ENCODE measurements around the gene GTF2IRD1. TPM values are rescaled to one million over a fixed set of nuclear protein-coding genes. Genes with fewer than 3 reads are reported as not detected.

Gene GTF2IRD1
- total RNA-seq, 1 experiment from 2014 or later, result 34.3 TPM

DNA sequence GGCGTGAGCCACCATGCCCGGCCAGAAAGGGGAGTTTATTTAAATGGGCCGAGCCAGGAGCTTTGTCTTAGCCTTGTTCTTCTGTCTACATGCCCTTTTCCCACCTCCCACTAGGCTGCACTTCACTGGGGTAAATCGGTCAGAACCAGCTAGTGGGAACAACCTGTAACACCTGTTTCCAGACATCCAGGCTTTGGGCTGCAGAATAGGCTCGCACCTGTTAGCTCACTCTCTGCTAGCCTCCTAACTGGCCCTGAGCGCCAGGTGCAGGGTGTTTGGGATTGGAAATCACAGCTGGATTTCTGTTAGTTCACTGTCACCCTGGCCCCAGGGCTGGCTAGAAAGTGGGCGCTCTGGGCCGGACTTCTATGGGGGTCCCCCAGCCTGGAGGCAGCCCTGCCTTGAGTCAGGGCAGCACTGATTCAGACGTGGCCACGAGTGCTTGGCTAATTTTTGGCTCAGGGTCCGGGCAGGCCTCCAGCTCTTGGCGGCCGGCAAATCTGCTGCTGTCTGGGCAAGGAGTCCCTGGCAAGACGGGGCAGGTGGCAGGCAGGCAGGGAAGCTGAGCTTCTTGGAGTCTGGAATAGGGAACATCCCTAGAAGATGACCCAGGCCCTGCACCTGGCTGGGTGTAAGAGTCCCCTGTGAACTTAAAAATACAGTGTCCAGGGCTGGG lies 48.6 kb downstream of the GTF2IRD1 start:
- Mint-ChIP-seq H3K27ac (no peak overlapping the region), H3K27me3 (ENCODE audit: low read depth) (no peaks in the 10 kb centered on the region; the same call in 1 of the 2 replicates), H3K9me3 (peaks cover 0 to 2% of the 10 kb centered on the region in 2 experiments; a peak in 2 of 5 replicates), H3K4me1 (peaks cover 4 to 23% of the 10 kb centered on the region in 2 experiments), H3K4me3 (no peak overlapping the region), H3K36me3 (ENCODE audit: insufficient read depth in 1 of 3, low read depth in 3 of 3) (peaks cover under 1 to 18% (median 8%) of the 10 kb centered on the region in 3 experiments; a peak in 5 of 7 replicates)
- H3K14ac ChIP-seq (ENCODE audit: insufficient read depth, low read length), result no peak overlapping the region
- no peak overlapping the region for H2BK20ac ChIP-seq (ENCODE audit: low read depth, low read length, poor library complexity, severe bottlenecking)
- H3T11ph ChIP-seq (ENCODE audit: low read length), result no peak overlapping the region
- H4K20me1 ChIP-seq (ENCODE audit: control insufficient read depth, insufficient read depth, insufficient read length), result peaks cover 3% of the 10 kb centered on the region
- H4K91ac ChIP-seq (ENCODE audit: insufficient read length, low read depth, low read length), result no peak overlapping the region
- no peaks in the 10 kb centered on the region for H3K9me3 ChIP-seq (ENCODE audit: control insufficient read depth, low read depth, low read length)
- no peak overlapping the region for H3K4ac ChIP-seq (ENCODE audit: low read depth, low read length)
- no peaks in the 10 kb centered on the region for H3K4me1 ChIP-seq (ENCODE audit: insufficient read depth, low read length)
- H3K79me2 ChIP-seq (ENCODE audit: insufficient read depth, low read length), result no peaks in the 10 kb centered on the region
- H3K18ac ChIP-seq (ENCODE audit: insufficient read length, low read depth, low read length), result no peak overlapping the region
- H3K27me3 ChIP-seq (ENCODE audit: insufficient read depth, low read length), result no peaks in the 10 kb centered on the region
- H3K79me1 ChIP-seq (ENCODE audit: insufficient read depth, low read depth, low read length, poor library complexity, severe bottlenecking), result no peaks in the 10 kb centered on the region
- H3K23me2 ChIP-seq (ENCODE audit: insufficient read length, low read depth, low read length, poor library complexity, severe bottlenecking), result no peaks in the 10 kb centered on the region
- no peak overlapping the region for H3K56ac ChIP-seq (ENCODE audit: insufficient read length, low read depth, low read length)
- no peak overlapping the region for H3K23ac ChIP-seq (ENCODE audit: insufficient read length, low read depth, low read length)
- no peak overlapping the region for H2BK15ac ChIP-seq (ENCODE audit: low read depth, low read length)
- H2AK5ac ChIP-seq (ENCODE audit: insufficient read length, low read length), result no peak overlapping the region
- no peak overlapping the region for H4K5ac ChIP-seq (ENCODE audit: insufficient read length, low read depth, low read length)
- no peak overlapping the region for H4K8ac ChIP-seq (replicated peaks; ENCODE audit: insufficient read length, low read depth, low read length)
- H3K4me2 ChIP-seq (ENCODE audit: insufficient read depth, insufficient read length, low read length), result no peak overlapping the region
- no CpG with 5 or more reads among the region's 14 CpGs for WGBS (ENCODE audit: extremely low coverage, insufficient read length, low lambda C conversion rate)
- H2BK120ac ChIP-seq (ENCODE audit: low read depth, low read length, poor library complexity, severe bottlenecking), result no peak overlapping the region
- no peak for DNase-seq
- no peak overlapping the region for H3K27ac ChIP-seq (ENCODE audit: insufficient read length, low read depth, low read length)
- no peak overlapping the region for H2BK12ac ChIP-seq (ENCODE audit: insufficient read length, low read depth, low read length)
- TF ChIP-seq, protein P1, sequence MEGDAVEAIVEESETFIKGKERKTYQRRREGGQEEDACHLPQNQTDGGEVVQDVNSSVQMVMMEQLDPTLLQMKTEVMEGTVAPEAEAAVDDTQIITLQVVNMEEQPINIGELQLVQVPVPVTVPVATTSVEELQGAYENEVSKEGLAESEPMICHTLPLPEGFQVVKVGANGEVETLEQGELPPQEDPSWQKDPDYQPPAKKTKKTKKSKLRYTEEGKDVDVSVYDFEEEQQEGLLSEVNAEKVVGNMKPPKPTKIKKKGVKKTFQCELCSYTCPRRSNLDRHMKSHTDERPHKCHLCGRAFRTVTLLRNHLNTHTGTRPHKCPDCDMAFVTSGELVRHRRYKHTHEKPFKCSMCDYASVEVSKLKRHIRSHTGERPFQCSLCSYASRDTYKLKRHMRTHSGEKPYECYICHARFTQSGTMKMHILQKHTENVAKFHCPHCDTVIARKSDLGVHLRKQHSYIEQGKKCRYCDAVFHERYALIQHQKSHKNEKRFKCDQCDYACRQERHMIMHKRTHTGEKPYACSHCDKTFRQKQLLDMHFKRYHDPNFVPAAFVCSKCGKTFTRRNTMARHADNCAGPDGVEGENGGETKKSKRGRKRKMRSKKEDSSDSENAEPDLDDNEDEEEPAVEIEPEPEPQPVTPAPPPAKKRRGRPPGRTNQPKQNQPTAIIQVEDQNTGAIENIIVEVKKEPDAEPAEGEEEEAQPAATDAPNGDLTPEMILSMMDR (conservative IDR thresholded peaks at IDR 0.05), result no peak
- H3K9ac ChIP-seq (ENCODE audit: extremely low read depth, insufficient read length, low read length), result no peak overlapping the region
- H2BK5ac ChIP-seq (ENCODE audit: insufficient read length, low read length), result no peak overlapping the region
- no peak overlapping the region for H2AFZ ChIP-seq (ENCODE audit: low read length)

All from H9 (cell line).